Mesodermal cell (in vitro differentiated cells): ENCODE results near the gene OPRPN. TPM values are rescaled to one million over a fixed set of nuclear protein-coding genes. Genes with fewer than 3 reads are reported as not detected.

ENCODE experiments used
- H3K27ac ChIP-seq: 2 replicates; pipeline ENCODE4 v1.7.0; 2013; ENCODE audit warnings: mild to moderate bottlenecking, low read depth, low read length, moderate library complexity; ENCODE audit not compliant: severe bottlenecking
- H3K36me3 ChIP-seq: 2 replicates; pipeline ENCODE4 v1.7.1; 2013; ENCODE audit warnings: mild to moderate bottlenecking, low read length, moderate library complexity; ENCODE audit not compliant: control insufficient read depth, insufficient read depth
- H3K4me1 ChIP-seq: one replicate; pipeline ENCODE4 v1.7.1; 2013; ENCODE audit warnings: mild to moderate bottlenecking, low read length; ENCODE audit not compliant: insufficient read depth, control insufficient read depth, poor library complexity, severe bottlenecking
- H3K4me3 ChIP-seq: 2 replicates; pipeline ENCODE4 v1.7.0; 2013; ENCODE audit warnings: low read length, control low read depth, mild to moderate bottlenecking; ENCODE audit not compliant: insufficient read depth, poor library complexity, severe bottlenecking; ENCODE audit errors: extremely low read depth
- H3K9me3 ChIP-seq: 2 replicates; pipeline ENCODE4 v1.7.1; 2013; ENCODE audit warnings: mild to moderate bottlenecking, low read length, moderate library complexity; ENCODE audit not compliant: control insufficient read depth
- WGBS, 2 experiments: methylation state at CpG; one replicate each; pipeline ENCODE4 v1.1.5; 2013; ENCODE audit warnings: missing lambda C conversion rate in 2 of 2; ENCODE audit not compliant: insufficient coverage in 2 of 2; 5-methylcytosine and 5-hydroxymethylcytosine counted together
- polyA plus RNA-seq, 2 experiments: library from polyadenylated mRNA; stranded (reverse); fragments of 50-300 nt; gene quantifications; one replicate each; pipeline ENCODE4 v1.2.3, GENCODE V29; 2013

Gene OPRPN, protein sequence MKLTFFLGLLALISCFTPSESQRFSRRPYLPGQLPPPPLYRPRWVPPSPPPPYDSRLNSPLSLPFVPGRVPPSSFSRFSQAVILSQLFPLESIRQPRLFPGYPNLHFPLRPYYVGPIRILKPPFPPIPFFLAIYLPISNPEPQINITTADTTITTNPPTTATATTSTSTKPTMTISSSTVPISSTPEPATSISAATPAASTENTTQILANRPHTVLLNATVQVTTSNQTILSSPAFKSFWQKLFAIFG
- not detected for polyA plus RNA-seq (2013, experiment 1 of 2)
- not detected for polyA plus RNA-seq (2013, experiment 2 of 2)

DNA sequence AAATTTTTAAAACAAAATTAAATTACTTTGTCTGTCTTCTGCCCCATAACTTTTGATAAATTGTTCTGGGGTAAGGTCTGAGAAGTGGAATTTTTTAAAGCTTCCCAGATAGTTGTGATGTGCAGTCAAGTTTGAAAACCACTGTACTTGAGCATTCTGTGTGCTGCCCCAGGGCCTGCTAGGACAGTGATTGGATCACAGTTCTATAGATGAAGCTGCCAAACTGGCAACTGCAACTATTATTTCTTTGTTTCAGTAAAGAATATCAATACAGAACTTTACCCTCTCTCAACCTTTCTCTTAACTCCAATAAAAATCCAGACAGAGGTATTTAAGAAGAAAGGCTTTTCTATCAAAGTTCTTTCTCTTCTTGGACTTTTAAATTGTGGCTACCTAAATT lies at the start of gene OPRPN:
OPRPN (plus strand) TSS at position 361 of the 400 bp plus-strand sequence. CDS start 1,346 bp downstream, outside the sequence.
- no peak within 1 kb of the TSS for H3K4me3 ChIP-seq
- H3K27ac ChIP-seq = no peak within 1 kb of the TSS
- no peaks in the 10 kb centered on the region for H3K4me1 ChIP-seq
- H3K9me3 ChIP-seq = no peaks in the 10 kb centered on the region
- no peaks in the 10 kb centered on the region for H3K36me3 ChIP-seq

DNA sequence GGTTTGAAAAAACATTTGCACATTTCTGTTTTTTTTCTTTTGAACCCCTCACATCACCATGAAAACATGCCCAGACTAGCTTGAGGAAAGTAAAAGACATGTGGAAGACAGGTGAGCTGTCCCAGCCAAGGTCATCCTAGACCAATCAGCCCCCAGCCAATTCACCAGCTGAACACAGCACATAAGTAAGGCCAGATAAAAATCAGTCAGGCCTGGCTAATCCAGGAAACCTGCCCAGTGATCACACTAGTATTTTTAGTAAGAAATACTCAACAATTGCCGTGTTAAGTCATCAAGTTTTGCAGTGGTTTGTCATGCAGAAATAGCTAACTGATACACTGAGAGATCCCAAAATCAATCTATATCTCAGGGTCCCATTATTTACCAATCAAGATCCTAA lies 41.6 kb upstream of the OPRPN start:
- Histone ChIP-seq H3K4me3 (no peak overlapping the region), H3K36me3 (no peaks in the 10 kb centered on the region), H3K9me3 (no peaks in the 10 kb centered on the region), H3K4me1 (no peaks in the 10 kb centered on the region), H3K27ac (no peak overlapping the region)
- WGBS, 2 experiments = 89 to 100% methylated on average over 1 of the region's 1 CpG

DNA sequence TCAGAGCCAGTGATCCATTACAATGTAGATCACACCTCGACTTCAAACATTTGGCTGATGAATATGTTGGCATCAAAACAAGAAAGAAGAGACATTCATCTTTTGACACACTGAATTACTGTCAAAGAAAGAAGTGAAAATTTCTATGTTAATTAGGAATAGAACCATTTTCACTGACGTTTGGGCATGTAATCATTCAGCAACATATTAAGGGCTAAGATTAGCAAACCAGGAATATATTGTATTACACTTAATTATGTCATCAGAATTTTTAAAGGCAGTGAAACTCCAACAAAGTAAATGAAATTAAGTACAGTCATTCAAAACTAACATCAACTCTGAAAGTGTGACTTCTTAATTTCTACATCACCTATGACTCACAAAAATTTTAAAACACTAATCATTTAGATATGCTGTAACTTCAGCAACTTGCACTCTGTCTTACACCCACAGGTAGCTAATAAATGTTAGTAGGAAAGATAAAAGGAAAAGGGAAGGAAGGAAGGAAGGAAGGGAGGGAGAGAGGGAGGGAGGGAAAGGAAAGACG lies 38.6 kb upstream of the OPRPN start:
- no peaks in the 10 kb centered on the region for H3K36me3 ChIP-seq
- no peak overlapping the region for H3K27ac ChIP-seq
- no peak overlapping the region for H3K4me3 ChIP-seq
- no peaks in the 10 kb centered on the region for H3K9me3 ChIP-seq
- no peaks in the 10 kb centered on the region for H3K4me1 ChIP-seq
- WGBS, 2 experiments = no CpG with 5 or more reads among the region's 3 CpGs

DNA sequence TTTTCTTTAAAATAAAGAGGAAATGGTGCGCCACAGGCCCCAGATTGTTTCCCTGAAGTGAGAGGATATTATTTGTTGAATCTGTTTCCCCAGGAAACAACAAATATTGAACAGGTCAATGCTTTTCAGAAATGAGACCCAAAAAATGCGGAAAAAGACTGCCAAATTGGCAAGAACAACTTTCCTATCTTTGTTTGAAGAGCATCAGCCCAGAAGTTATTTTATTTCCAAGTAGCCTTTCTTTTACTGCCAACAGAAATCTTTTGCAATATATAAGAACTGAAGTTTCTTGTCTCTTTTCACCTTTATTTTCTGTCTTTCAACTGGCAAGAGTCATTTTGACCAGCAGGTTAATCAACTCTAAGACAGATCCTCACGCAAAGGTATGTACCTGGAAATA lies 37.3 kb upstream of the OPRPN start, which contains the start of gene SMR3A:
SMR3A (plus strand) TSS at position 301 of the 400 bp plus-strand sequence. CDS start 1,356 bp downstream, outside the sequence.
- Histone ChIP-seq H3K27ac (no peak within 1 kb of the TSS), H3K36me3 (no peaks in the 10 kb centered on the region), H3K9me3 (no peaks in the 10 kb centered on the region), H3K4me3 (no peak within 1 kb of the TSS), H3K4me1 (no peaks in the 10 kb centered on the region)
- 77 to 100% methylated on average over 2 of the region's 3 CpGs for WGBS, 2 experiments

DNA sequence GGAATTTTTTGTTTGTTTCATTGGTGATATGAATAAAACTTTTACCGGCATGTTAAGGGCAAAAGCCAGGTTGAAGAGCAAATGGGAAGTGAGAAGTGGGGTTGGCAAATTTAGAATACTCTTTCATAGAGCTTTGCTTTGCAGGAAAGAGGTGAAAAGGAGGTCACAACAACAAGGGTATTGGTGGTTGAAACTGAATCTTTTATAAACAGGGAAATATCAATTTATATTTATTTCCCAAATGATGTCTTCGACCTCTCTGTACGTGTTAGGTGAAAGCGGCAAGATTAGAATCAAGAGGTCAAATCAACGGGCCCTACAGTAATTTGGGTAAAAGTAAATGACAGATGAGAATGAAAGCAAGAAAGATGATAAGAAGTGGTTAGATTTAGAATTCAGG lies 33.7 kb upstream of the OPRPN start:
- Histone ChIP-seq H3K4me3 (no peak overlapping the region), H3K9me3 (no peaks in the 10 kb centered on the region), H3K36me3 (no peaks in the 10 kb centered on the region), H3K27ac (no peak overlapping the region), H3K4me1 (no peaks in the 10 kb centered on the region)
- WGBS, 2 experiments = 95 to 97% methylated on average over 5 of the region's 5 CpGs

DNA sequence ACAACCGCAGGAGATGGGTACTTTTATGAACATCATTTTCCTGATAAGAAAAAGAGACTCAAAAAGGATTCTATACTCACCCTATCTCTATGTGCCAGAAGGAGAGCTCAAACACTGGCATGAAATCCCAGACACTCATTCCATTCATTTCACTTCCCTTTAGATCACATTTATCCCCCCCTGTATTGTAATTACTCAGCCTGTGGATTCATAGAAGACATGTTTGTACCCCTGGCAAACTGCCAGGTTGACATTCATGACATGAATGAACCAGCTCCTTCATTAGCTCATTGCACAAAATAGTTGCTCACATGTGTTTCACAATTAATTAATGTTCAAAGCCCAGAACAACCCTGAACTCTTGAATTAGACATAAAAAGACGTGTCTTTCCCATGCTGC lies 32.3 kb upstream of the OPRPN start:
- no peak overlapping the region for H3K27ac ChIP-seq
- H3K36me3 ChIP-seq = no peaks in the 10 kb centered on the region
- 80% methylated on average over 1 of the region's 2 CpGs; no CpG with 5 or more reads in 1 of the 2 experiments for WGBS, 2 experiments
- H3K9me3 ChIP-seq = no peaks in the 10 kb centered on the region
- no peak overlapping the region for H3K4me3 ChIP-seq
- H3K4me1 ChIP-seq = no peaks in the 10 kb centered on the region

DNA sequence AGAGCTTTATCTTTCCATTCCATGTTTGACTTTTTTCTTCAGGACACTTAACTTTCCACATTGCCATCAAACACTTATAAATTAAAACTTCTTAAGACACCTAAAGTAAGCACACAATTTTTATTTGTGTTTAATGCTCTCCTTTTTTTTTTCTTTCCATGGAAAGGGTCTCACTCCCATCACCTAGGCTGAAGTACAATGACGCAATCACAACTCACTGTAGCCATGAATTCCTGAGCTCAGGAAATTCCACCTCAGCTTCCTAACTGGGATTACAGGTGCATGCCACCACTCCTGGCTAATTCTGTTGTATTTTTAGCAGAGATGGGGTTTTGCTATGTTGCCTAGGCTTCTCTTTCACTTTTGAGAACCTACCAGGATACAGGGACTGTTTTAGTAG lies 29.9 kb upstream of the OPRPN start:
- Histone ChIP-seq H3K4me3 (no peak overlapping the region), H3K4me1 (no peaks in the 10 kb centered on the region), H3K36me3 (no peaks in the 10 kb centered on the region), H3K9me3 (no peaks in the 10 kb centered on the region), H3K27ac (no peak overlapping the region)
- no CpG with 5 or more reads among the region's 1 CpG for WGBS, 2 experiments

DNA sequence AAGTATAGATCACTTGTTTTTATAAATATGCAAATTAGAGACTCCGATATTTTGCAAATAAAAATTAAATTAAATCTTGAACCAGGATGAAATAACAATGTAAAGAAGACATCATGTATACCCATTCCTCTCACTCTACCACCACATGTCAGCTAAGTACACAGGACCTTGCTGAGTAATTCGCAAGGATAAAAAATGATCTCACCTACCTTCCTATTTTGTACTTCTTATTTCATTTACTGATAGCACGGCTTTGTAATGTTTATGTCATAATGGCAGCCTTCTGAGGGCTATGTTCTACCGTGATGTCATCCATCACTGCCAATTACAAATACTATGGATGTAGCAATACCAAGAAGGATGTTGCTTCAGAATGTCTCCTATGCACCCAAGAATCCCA lies 25.8 kb upstream of the OPRPN start:
- 100% methylated on average over 1 of the region's 4 CpGs; no CpG with 5 or more reads in 1 of the 2 experiments for WGBS, 2 experiments
- no peak overlapping the region for H3K27ac ChIP-seq
- H3K4me1 ChIP-seq = no peaks in the 10 kb centered on the region
- no peaks in the 10 kb centered on the region for H3K9me3 ChIP-seq
- no peak overlapping the region for H3K4me3 ChIP-seq
- no peaks in the 10 kb centered on the region for H3K36me3 ChIP-seq

DNA sequence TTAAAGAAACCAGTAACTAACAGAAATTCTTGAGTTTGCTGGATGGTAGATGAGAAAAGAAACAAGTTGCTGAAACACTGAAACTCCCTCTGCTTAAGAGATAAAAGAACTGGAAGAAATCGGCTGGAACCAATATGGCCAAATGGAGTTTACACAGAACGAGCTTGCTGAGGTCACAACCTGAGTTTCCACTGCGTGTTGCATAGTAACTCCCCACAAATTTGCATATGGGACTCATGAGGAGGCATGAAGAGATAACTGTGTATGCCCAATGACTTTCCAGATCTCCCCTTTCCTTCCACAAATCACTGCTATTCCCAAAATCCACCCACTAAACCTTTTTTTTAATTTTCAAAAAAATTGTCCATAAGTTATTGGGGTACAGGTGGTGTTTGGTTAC lies 25.0 kb upstream of the OPRPN start:
- no peak overlapping the region for H3K4me3 ChIP-seq
- H3K9me3 ChIP-seq = no peaks in the 10 kb centered on the region
- H3K4me1 ChIP-seq = no peaks in the 10 kb centered on the region
- H3K27ac ChIP-seq = no peak overlapping the region
- H3K36me3 ChIP-seq = no peaks in the 10 kb centered on the region
- WGBS, 2 experiments = 89 to 96% methylated on average over 3 of the region's 3 CpGs

DNA sequence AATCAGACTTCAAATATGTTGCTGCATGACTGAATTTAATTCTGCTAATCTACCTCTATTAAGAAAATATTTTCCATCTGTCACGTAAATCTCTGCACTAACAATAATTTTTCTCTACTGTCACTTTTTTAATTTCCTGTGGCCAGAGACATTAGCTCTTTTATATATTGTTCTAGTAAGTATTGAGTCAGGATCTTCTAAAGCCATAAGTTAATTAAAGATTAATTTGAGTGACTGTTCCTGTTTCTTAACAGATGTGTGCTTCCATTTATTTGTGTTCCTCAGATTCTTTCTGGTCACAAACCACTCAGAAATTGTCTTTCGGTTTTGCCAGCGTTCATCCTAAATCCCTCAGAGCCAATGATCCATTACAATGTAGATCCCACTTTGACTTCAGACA lies 17.2 kb upstream of the OPRPN start:
- WGBS, 2 experiments = no CpG with 5 or more reads among the region's 3 CpGs
- Histone ChIP-seq H3K36me3 (no peaks in the 10 kb centered on the region), H3K27ac (no peak overlapping the region), H3K4me1 (no peaks in the 10 kb centered on the region), H3K4me3 (no peak overlapping the region), H3K9me3 (no peaks in the 10 kb centered on the region)

DNA sequence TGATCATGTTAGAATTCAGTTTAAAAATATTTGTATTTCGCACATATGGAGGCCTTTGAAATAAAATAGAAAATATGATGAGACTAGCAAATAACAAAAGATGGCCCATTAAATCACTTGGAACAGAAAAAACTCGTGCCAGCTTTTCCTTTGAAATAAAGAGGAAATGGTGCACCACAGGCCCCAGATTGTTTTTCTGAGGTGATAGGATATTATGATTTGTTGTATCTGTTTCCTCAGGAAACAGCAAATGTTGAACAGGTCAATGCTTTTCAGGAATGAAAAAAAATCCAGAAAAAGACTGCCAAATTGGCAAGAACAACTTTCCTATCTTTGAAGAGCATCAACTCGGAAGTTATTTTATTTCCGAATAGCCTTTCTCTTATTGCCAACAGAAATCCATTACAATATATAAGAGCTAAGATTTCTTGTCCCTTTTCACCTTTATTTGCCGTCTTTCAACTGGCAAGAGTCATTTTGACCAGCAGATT lies 15.0 kb upstream of the OPRPN start, which contains the start of gene SMR3B:
SMR3B (plus strand) TSS at position 441 of the 491 bp plus-strand sequence. CDS start 1,380 bp downstream, outside the sequence.
- H3K9me3 ChIP-seq = no peaks in the 10 kb centered on the region
- H3K4me3 ChIP-seq = no peak within 1 kb of the TSS
- no peaks in the 10 kb centered on the region for H3K4me1 ChIP-seq
- no peak within 1 kb of the TSS for H3K27ac ChIP-seq
- no peaks in the 10 kb centered on the region for H3K36me3 ChIP-seq
- 72 to 86% methylated on average over 2 to 3 of the region's 5 CpGs for WGBS, 2 experiments
